Measurements from ENCODE around the gene LGR4. TPM values are rescaled to one million over a fixed set of nuclear protein-coding genes. Genes with fewer than 3 reads are reported as not detected.

The LGR4 gene
- total and polyA plus RNA-seq, 10 donors, result 1.5 to 47.2 (median 27.0) TPM

DNA sequence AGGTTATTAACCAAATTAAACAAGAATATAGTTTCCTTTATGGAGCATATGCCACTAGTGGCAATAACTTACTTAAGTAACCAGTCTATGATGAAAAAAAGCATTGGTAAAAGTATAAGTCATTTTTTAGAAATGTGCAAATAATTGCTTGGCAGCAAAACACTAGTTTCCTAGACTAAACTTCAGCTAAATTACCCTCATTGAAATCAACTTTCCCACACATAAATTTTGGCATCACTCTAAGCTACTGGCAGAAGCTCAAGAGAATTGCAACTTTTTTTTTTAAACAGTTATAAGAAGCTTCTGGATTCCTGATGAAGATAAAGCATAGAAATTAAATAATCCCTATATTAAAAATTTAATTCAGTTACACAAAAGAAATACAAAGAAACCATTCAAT is 122.1 kb downstream of the LGR4 start:
- Histone ChIP-seq H3K27me3 (replicated peaks in 1 of 7) (no peaks in the 10 kb centered on the region), H3K9me3 (no peaks in the 10 kb centered on the region), H3K4me1 (peaks cover 0 to 14% (median 0%) of the 10 kb centered on the region in 6 donors), H3K4me3 (no peak overlapping the region), H3K27ac (no peak overlapping the region), H3K36me3 (peaks cover 0 to 6% (median 0%) of the 10 kb centered on the region in 6 donors)
- no peak for DNase-seq
- TF ChIP-seq, protein P1, sequence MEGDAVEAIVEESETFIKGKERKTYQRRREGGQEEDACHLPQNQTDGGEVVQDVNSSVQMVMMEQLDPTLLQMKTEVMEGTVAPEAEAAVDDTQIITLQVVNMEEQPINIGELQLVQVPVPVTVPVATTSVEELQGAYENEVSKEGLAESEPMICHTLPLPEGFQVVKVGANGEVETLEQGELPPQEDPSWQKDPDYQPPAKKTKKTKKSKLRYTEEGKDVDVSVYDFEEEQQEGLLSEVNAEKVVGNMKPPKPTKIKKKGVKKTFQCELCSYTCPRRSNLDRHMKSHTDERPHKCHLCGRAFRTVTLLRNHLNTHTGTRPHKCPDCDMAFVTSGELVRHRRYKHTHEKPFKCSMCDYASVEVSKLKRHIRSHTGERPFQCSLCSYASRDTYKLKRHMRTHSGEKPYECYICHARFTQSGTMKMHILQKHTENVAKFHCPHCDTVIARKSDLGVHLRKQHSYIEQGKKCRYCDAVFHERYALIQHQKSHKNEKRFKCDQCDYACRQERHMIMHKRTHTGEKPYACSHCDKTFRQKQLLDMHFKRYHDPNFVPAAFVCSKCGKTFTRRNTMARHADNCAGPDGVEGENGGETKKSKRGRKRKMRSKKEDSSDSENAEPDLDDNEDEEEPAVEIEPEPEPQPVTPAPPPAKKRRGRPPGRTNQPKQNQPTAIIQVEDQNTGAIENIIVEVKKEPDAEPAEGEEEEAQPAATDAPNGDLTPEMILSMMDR (IDR thresholded peaks at IDR 0.05 in 8 of 11, conservative IDR thresholded peaks at IDR 0.05 in 3 of 11), result no peak
- TF ChIP-seq POLR2AphosphoS5 (IDR thresholded peaks at IDR 0.05), result no peak
- TF ChIP-seq POLR2A (IDR thresholded peaks at IDR 0.05), result no peak
- intact Hi-C loops (cut with DNase I; ENCODE audit: low total_unique reads), result no loop called here

DNA sequence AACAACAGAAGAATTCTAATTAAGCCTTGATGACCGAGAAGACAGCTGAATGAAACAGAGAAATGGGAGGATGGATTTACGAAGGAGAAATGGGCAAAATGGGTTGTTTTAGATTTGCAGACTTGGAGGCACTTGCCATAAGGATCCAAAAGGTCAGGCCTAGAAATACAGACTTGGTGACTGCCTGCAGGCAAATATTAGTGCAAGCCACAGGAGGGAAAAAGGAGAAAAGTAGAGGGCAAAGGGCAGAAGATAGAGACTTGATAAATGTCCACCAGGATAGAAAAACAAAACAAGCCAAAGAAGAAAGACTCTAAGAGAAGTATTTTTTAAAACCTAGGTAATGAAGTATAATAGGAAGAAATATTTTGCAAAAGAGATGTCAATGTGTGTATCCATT is 122.7 kb downstream of the LGR4 start:
- Histone ChIP-seq H3K36me3 (peaks cover 0 to 6% (median 0%) of the 10 kb centered on the region in 6 donors), H3K9me3 (no peaks in the 10 kb centered on the region), H3K4me3 (no peak overlapping the region), H3K27ac (no peak overlapping the region), H3K4me1 (peaks cover 0 to 14% (median 0%) of the 10 kb centered on the region in 6 donors), H3K27me3 (replicated peaks in 1 of 7) (no peaks in the 10 kb centered on the region)
- intact Hi-C loops (cut with DNase I; ENCODE audit: low total_unique reads), result no loop called here
- TF ChIP-seq, protein P1 (IDR thresholded peaks at IDR 0.05 in 8 of 11, conservative IDR thresholded peaks at IDR 0.05 in 3 of 11), result no peak
- TF ChIP-seq POLR2A (IDR thresholded peaks at IDR 0.05) (no peak), POLR2AphosphoS5 (IDR thresholded peaks at IDR 0.05) (no peak)
- WGBS, 5 donors, result 91 to 93% (median 93%) methylated on average over 2 of the region's 2 CpGs
- no peak for DNase-seq

DNA sequence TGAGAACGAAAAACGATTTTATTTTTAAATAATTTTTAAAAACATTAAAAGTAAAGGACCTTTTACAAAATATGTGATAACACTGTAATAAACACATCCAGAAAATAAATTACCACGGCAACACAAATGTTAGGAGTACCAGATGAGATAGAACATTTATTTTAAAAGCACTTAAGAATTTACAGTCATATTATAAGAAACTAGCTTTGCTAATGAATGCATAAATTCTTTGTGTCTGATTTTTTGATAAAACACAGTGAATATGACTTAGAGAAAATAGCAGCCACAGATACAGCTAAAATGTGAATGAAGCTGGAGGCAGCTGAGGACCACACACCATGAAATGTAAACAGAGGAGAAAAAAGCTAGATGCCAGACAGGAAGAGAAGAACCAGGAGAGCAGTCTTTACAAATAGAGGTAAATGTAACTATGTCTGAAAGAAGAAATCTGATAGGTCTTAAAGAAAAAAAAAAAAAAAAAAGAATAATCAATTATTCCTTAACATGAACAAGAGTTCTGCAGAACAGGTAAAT is 124.2 kb downstream of the LGR4 start:
- Histone ChIP-seq H3K36me3 (peaks cover 0 to 6% (median 0%) of the 10 kb centered on the region in 6 donors), H3K4me1 (no peaks in the 10 kb centered on the region), H3K27me3 (replicated peaks in 1 of 7) (no peaks in the 10 kb centered on the region), H3K4me3 (no peak overlapping the region), H3K9me3 (no peaks in the 10 kb centered on the region), H3K27ac (no peak overlapping the region)
- DNase-seq, result no peak
- 35 to 42% (median 40%) methylated on average over 3 of the region's 3 CpGs for WGBS, 5 donors
- intact Hi-C loops (cut with DNase I; ENCODE audit: low total_unique reads), result no loop called here
- TF ChIP-seq POLR2A (IDR thresholded peaks at IDR 0.05) (no peak), POLR2AphosphoS5 (IDR thresholded peaks at IDR 0.05) (no peak)
- TF ChIP-seq, protein P1 (IDR thresholded peaks at IDR 0.05 in 8 of 11, conservative IDR thresholded peaks at IDR 0.05 in 3 of 11), result no peak

DNA sequence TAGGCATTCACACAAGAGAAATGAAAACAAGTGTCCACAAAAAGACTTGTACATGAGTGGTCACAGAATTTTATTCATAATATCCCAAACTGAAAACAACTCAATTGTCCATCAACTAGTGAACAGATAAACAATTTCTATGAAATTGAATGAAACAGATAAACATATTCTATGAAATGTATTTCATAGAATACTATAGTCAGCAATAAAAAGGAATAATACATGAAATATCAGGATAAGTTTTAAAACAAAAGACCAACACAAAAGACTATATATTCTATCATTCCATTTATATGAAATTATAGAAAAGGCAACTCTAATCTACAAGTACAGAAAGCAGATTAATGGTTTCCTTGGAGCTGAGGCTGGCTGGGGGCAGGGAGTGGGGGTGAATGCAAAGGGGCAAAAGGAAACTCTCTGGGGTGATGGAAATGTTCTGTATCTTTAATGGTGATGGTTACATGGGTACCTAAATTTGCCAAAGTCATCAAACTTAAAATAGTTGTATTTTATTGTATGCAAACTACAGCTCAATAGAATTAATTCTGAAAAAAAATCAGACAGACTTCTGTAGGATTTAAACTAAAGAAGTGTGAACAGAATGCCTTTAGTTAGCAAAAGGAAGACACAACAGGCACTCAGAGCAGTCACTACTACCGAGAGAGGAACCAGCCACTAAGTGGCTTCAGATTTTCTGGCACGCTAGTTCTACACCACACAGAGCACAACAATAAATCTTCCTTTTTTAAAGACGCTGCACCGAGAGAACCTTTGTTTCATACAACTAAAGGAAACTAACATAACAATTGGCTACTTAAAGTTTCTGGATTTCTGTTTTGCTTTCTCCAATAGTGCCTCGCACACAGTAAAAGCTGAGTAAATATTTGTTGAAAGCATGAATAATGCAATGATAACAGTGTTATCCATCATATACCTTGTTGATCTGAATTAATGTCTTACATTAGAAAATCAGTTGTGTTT is 124.9 kb downstream of the LGR4 start:
- intact Hi-C loops (cut with DNase I; ENCODE audit: low total_unique reads), result no loop called here

More for the DNA sequence above, 124.9 kb downstream of the LGR4 start:
- Histone ChIP-seq H3K27ac (no peak overlapping the region), H3K4me1 (no peaks in the 10 kb centered on the region), H3K4me3 (no peak overlapping the region), H3K27me3 (replicated peaks in 1 of 7) (no peaks in the 10 kb centered on the region), H3K36me3 (peaks cover 0 to 6% (median 0%) of the 10 kb centered on the region in 6 donors), H3K9me3 (no peaks in the 10 kb centered on the region)
- no peak for DNase-seq
- TF ChIP-seq POLR2A (IDR thresholded peaks at IDR 0.05) (no peak), POLR2AphosphoS5 (IDR thresholded peaks at IDR 0.05) (no peak)
- TF ChIP-seq, protein P1 (IDR thresholded peaks at IDR 0.05 in 8 of 11, conservative IDR thresholded peaks at IDR 0.05 in 3 of 11), result no peak
- 51 to 72% (median 62%) methylated on average over 5 of the region's 5 CpGs for WGBS, 5 donors
